ENCODE results near the gene TIAM1.

DNA sequence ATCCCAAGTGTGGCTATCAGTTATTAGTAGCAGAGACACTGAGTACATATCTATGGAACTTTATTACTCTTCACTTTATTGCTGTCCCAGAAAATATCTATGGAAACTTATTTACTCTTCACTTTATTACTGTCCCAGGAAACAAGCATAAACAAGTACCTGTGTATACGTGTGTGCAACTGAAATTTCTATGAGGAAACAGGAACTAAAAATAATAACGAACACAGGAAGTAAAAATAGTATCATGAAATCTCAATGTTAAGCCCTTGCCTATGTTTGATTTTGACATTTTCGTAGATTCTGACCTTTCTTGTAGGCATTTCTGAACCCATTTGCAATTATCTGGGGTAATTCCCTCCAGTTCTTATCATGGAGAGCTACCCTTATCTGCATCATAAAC is 240.9 kb downstream of the TIAM1 start:
- TF ChIP-seq SIN3A (conservative IDR thresholded peaks at IDR 0.05 in 1 of 2, IDR thresholded peaks at IDR 0.05 in 1 of 2; ENCODE audit: low read depth in 1 of 2, low read length in 2 of 2) (no peak), CREB1 (IDR thresholded peaks at IDR 0.05) (no peak), PHF8 (conservative IDR thresholded peaks at IDR 0.05; ENCODE audit: low read depth, low read length) (no peak)
- TF ChIP-seq, protein P1, sequence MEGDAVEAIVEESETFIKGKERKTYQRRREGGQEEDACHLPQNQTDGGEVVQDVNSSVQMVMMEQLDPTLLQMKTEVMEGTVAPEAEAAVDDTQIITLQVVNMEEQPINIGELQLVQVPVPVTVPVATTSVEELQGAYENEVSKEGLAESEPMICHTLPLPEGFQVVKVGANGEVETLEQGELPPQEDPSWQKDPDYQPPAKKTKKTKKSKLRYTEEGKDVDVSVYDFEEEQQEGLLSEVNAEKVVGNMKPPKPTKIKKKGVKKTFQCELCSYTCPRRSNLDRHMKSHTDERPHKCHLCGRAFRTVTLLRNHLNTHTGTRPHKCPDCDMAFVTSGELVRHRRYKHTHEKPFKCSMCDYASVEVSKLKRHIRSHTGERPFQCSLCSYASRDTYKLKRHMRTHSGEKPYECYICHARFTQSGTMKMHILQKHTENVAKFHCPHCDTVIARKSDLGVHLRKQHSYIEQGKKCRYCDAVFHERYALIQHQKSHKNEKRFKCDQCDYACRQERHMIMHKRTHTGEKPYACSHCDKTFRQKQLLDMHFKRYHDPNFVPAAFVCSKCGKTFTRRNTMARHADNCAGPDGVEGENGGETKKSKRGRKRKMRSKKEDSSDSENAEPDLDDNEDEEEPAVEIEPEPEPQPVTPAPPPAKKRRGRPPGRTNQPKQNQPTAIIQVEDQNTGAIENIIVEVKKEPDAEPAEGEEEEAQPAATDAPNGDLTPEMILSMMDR (IDR thresholded peaks at IDR 0.05; ENCODE audit: control extremely low read depth in 1 of 3, insufficient read depth in 1 of 3, low read depth in 1 of 3, low read length in 3 of 3): no peak
